Smooth muscle cell (in vitro differentiated cells): ENCODE data around the gene VCX3B. TPM values are rescaled to one million over a fixed set of nuclear protein-coding genes. Genes with fewer than 3 reads are reported as not detected.
"Not testable (repeated sequence)": the region's sequence is repeated elsewhere in the genome, so short reads cannot be mapped to it uniquely, and the experiment has no call there.

ENCODE experiments used
- DNase-seq: peaks from one replicate; lab custom pipeline; 2025; ENCODE audit not compliant: unreplicated experiment; lab: John Stamatoyannopoulos, UW
- H2AFZ ChIP-seq: fragments of 200-600 bp; sonication (generic); 2 replicates; pipeline ENCODE4 v1.6.0; 2016; ENCODE audit warnings: antibody characterized with exemption, low read depth, mild to moderate bottlenecking
- H3F3A ChIP-seq: fragments of 200-600 bp; sonication (generic); 2 replicates; pipeline ENCODE4 v1.6.0; 2017; ENCODE audit warnings: antibody characterized with exemption, low read depth
- H3K27ac ChIP-seq: fragments of 200-600 bp; sonication (generic); 2 replicates; pipeline ENCODE4 v1.5.1; 2016; ENCODE audit warnings: low read depth, mild to moderate bottlenecking
- H3K27me3 ChIP-seq: fragments of 200-600 bp; sonication (generic); 2 replicates; pipeline ENCODE4 v1.6.1; 2016; ENCODE audit warnings: low read depth, mild to moderate bottlenecking
- H3K36me3 ChIP-seq: fragments of 200-600 bp; sonication (generic); 2 replicates; pipeline ENCODE4 v1.5.1; 2016; ENCODE audit warnings: low read depth
- H3K4me1 ChIP-seq: fragments of 200-600 bp; sonication (generic); 2 replicates; pipeline ENCODE4 v1.5.1; 2016; ENCODE audit warnings: low read depth
- H3K4me2 ChIP-seq: fragments of 200-600 bp; sonication (generic); 2 replicates; pipeline ENCODE4 v1.6.0; 2016; ENCODE audit warnings: mild to moderate bottlenecking
- H3K4me3 ChIP-seq: fragments of 200-600 bp; sonication (generic); 2 replicates; pipeline ENCODE4 v1.5.1; 2016; ENCODE audit warnings: mild to moderate bottlenecking
- H3K79me2 ChIP-seq: fragments of 200-600 bp; sonication (generic); 2 replicates; pipeline ENCODE4 v1.6.0; 2016; ENCODE audit warnings: low read depth, mild to moderate bottlenecking
- H3K9ac ChIP-seq: fragments of 200-600 bp; sonication (generic); 2 replicates; pipeline ENCODE4 v1.6.0; 2016; ENCODE audit warnings: low read depth
- H3K9me3 ChIP-seq: fragments of 200-600 bp; sonication (generic); replicated peaks from 2 replicates; pipeline ENCODE4 v1.5.1; 2016; ENCODE audit warnings: low read depth
- H4K20me1 ChIP-seq: fragments of 200-600 bp; sonication (generic); 2 replicates; pipeline ENCODE4 v1.6.0; 2016; ENCODE audit warnings: low read depth
- CTCF ChIP-seq: fragments of 200-600 bp; sonication (generic); IDR thresholded peaks from 2 replicates; pipeline ENCODE4 v1.5.1; 2017; ENCODE audit warnings: borderline replicate concordance, mild to moderate bottlenecking, antibody characterized with exemption; ENCODE audit not compliant: insufficient read depth, poor library complexity, severe bottlenecking
- WGBS: methylation state at CpG from one replicate; pipeline ENCODE4 v1.1.7; 2016; ENCODE audit warnings: low lambda C conversion rate; 5-methylcytosine and 5-hydroxymethylcytosine counted together
- polyA plus RNA-seq: library from polyadenylated mRNA; unstranded; fragments of >200 nt; fragmentation: Nextera tagmentation; extraction: Ambion mirVana; gene quantifications from 2 replicates; pipeline ENCODE4 v1.2.1, GENCODE V29; 2016
- total RNA-seq: library from RNA; depleted of rRNA; stranded (reverse); fragments of >200 nt; gene quantifications from 2 replicates; pipeline ENCODE4 v1.2.3, GENCODE V29; 2014

Gene VCX3B
- total and polyA plus RNA-seq, 2 experiments from 2014 or later = 0.63 to 0.91 TPM

GRCh38 chrX:8447368-8447767 is 17.3 kb upstream of the VCX3B start:
- Histone ChIP-seq H3K9me3 (no peaks in the 10 kb centered on the region), H3K36me3 (no peaks in the 10 kb centered on the region), H3K9ac (no peak overlapping the region), H2AFZ (no peak overlapping the region), H3K4me1 (no peaks in the 10 kb centered on the region), H3K27me3 (no peaks in the 10 kb centered on the region), H3K4me2 (no peak overlapping the region), H3K27ac (no peak overlapping the region), H4K20me1 (no peaks in the 10 kb centered on the region), H3K4me3 (no peak overlapping the region), H3F3A (no peaks in the 10 kb centered on the region), H3K79me2 (no peaks in the 10 kb centered on the region)
- WGBS = 69% methylated on average over 5 of the region's 5 CpGs
- TF ChIP-seq CTCF = no peak
- no peak for DNase-seq

- not testable (repeated sequence) for H3K9ac ChIP-seq, H3K27ac ChIP-seq, H3K27me3 ChIP-seq, H3K4me3 ChIP-seq, H3K79me2 ChIP-seq, H2AFZ ChIP-seq, H3K9me3 ChIP-seq, H3K36me3 ChIP-seq, H3F3A ChIP-seq, DNase-seq, H4K20me1 ChIP-seq, H3K4me1 ChIP-seq, H3K4me2 ChIP-seq
- 97% methylated on average over 20 of the region's 21 CpGs for WGBS
These were observed 12.3 kb upstream of the VCX3B start for GRCh38 chrX:8452343-8452742.

GRCh38 chrX:8453611-8454010 is 11.0 kb upstream of the VCX3B start:
- Histone ChIP-seq H3K36me3 (no peaks in the 10 kb centered on the region), H3K4me3 (no peak overlapping the region), H3K4me2 (no peak overlapping the region), H3K4me1 (no peaks in the 10 kb centered on the region), H3K27ac (no peak overlapping the region), H3F3A (no peaks in the 10 kb centered on the region), H3K27me3 (no peaks in the 10 kb centered on the region), H3K79me2 (no peaks in the 10 kb centered on the region), H4K20me1 (no peaks in the 10 kb centered on the region), H3K9me3 (no peaks in the 10 kb centered on the region), H2AFZ (no peak overlapping the region), H3K9ac (no peak overlapping the region)
- no peak for DNase-seq
- no peak for TF ChIP-seq CTCF
- 72% methylated on average over 3 of the region's 3 CpGs for WGBS

GRCh38 chrX:8455557-8455956 is 9.1 kb upstream of the VCX3B start:
- Histone ChIP-seq H3K36me3 (no peaks in the 10 kb centered on the region), H3K4me1 (no peaks in the 10 kb centered on the region), H3K4me3 (no peak overlapping the region), H3K9me3 (no peaks in the 10 kb centered on the region), H2AFZ (no peak overlapping the region), H3K4me2 (no peak overlapping the region), H3K27me3 (no peaks in the 10 kb centered on the region), H4K20me1 (no peaks in the 10 kb centered on the region), H3K79me2 (no peaks in the 10 kb centered on the region), H3K9ac (no peak overlapping the region), H3F3A (no peaks in the 10 kb centered on the region), H3K27ac (no peak overlapping the region)
- no peak for DNase-seq
- WGBS = 76% methylated on average over 4 of the region's 4 CpGs
- no peak for TF ChIP-seq CTCF
